Uterus (tissue), 4 donors: ENCODE measurements around the gene NT5C1A. TPM values are rescaled to one million over a fixed set of nuclear protein-coding genes. Genes with fewer than 3 reads are reported as not detected.

Experiments used
- DNase-seq, 2 donors: peaks; one replicate each; pipeline ENCODE4 v3.0.0-alpha.2; 2019 to 2020
- H3K27ac ChIP-seq, 2 donors: fragments of 200-600 bp; sonication (generic); 1 replicate in 1 of 2; 2 replicates in 1 of 2; pipeline ENCODE4 v1.5.1; 2016 to 2018
- H3K27me3 ChIP-seq, 2 donors: fragments of 200-600 bp; sonication (generic); one replicate each; pipeline ENCODE4 v1.5.1; 2018 to 2019; ENCODE audit warnings: control low read depth in 1 of 2
- H3K36me3 ChIP-seq, 2 donors: fragments of 200-600 bp; sonication (generic); one replicate each; pipeline ENCODE4 v1.5.1; 2019; ENCODE audit warnings: control low read depth in 1 of 2
- H3K4me1 ChIP-seq, 2 donors: fragments of 200-600 bp; sonication (generic); one replicate each; pipeline ENCODE4 v1.5.1; 2018 to 2019; ENCODE audit warnings: control low read depth in 1 of 2
- H3K4me3 ChIP-seq, 2 donors: fragments of 200-600 bp; sonication (generic); 1 replicate in 1 of 2; 2 replicates in 1 of 2; pipeline ENCODE4 v1.5.1; 2018 to 2019; ENCODE audit warnings: mild to moderate bottlenecking in 1 of 2
- H3K9me3 ChIP-seq, 2 donors: fragments of 200-600 bp; sonication (generic); one replicate each; pipeline ENCODE4 v1.5.1; 2019; ENCODE audit warnings: control low read depth in 1 of 2
- CTCF ChIP-seq, 4 experiments: fragments of 200-600 bp in 2 of 4; fragments of 450-650 bp in 2 of 4; sonication (generic) in 2 of 4; IDR thresholded peaks; one replicate each; pipeline ENCODE4 v1.5.1; 2016 to 2019; ENCODE audit warnings: antibody characterized with exemption in 4 of 4, mild to moderate bottlenecking in 2 of 4, moderate library complexity in 1 of 4
- POLR2A ChIP-seq, 2 donors: fragments of 450-650 bp; IDR thresholded peaks; one replicate each; pipeline ENCODE4 v1.6.1; 2016; ENCODE audit warnings: antibody characterized with exemption in 2 of 2, mild to moderate bottlenecking in 1 of 2, moderate library complexity in 1 of 2
- intact Hi-C: fragments of 100-400 bp; cut with DNase I; formaldehyde crosslinking; loops from one replicate; pipeline ENCODE4 v1.15.1; 2023; ENCODE audit warnings: low total_unique reads
- total RNA-seq, 4 donors: library from RNA; depleted of rRNA in 3 of 4; stranded (reverse); fragments of >200 nt in 3 of 4; gene quantifications; one replicate each; pipeline versions ENCODE4 v1.1.0 to v1.2.4, GENCODE V29; 2014 to 2023
- donor health status: DM: yes; HTN: yes; CAD: no.

Gene NT5C1A
- total RNA-seq, 4 donors from 2014 or later, result 1.1 to 1.8 TPM; not detected in 2

- peak in 1 of 2 donors; percentile 21 for DNase-seq
- no peaks in the 10 kb centered on the region for H3K9me3 ChIP-seq
- H3K27ac ChIP-seq, result no peak overlapping the region
- H3K4me1 ChIP-seq, result no peaks in the 10 kb centered on the region
- H3K27me3 ChIP-seq, result no peaks in the 10 kb centered on the region
- H3K4me3 ChIP-seq, result peak overlapping the region in 1 of 2 donors; percentile 21
- H3K36me3 ChIP-seq, result no peaks in the 10 kb centered on the region
- intact Hi-C loops, result no loop called here
- no peak for TF ChIP-seq POLR2A (IDR thresholded peaks at IDR 0.05)
- TF ChIP-seq CTCF (IDR thresholded peaks at IDR 0.05), result no peak
These were observed 29.1 kb upstream of the NT5C1A start for GRCh38 chr1:39701049-39701439.

- H3K36me3 ChIP-seq, result no peaks in the 10 kb centered on the region
- no peaks in the 10 kb centered on the region for H3K9me3 ChIP-seq
- TF ChIP-seq POLR2A (IDR thresholded peaks at IDR 0.05) (no peak), CTCF (IDR thresholded peaks at IDR 0.05) (no peak)
- intact Hi-C loops, result no loop called here
- H3K27me3 ChIP-seq, result no peaks in the 10 kb centered on the region
- no peaks in the 10 kb centered on the region for H3K4me1 ChIP-seq
- H3K4me3 ChIP-seq, result no peak overlapping the region
- no peak overlapping the region for H3K27ac ChIP-seq
- DNase-seq, result no peak
These were observed 28.4 kb upstream of the NT5C1A start for GRCh38 chr1:39700348-39700747.

GRCh38 chr1:39699419-39699818 is 27.5 kb upstream of the NT5C1A start:
- intact Hi-C loops, result no loop called here
- Histone ChIP-seq H3K4me3 (no peak overlapping the region), H3K27ac (no peak overlapping the region), H3K4me1 (no peaks in the 10 kb centered on the region), H3K27me3 (no peaks in the 10 kb centered on the region), H3K9me3 (no peaks in the 10 kb centered on the region), H3K36me3 (no peaks in the 10 kb centered on the region)
- DNase-seq, result no peak
- TF ChIP-seq POLR2A (IDR thresholded peaks at IDR 0.05), result no peak
- no peak for TF ChIP-seq CTCF (IDR thresholded peaks at IDR 0.05)

GRCh38 chr1:39698568-39698967 is 26.7 kb upstream of the NT5C1A start:
- H3K4me1 ChIP-seq, result no peaks in the 10 kb centered on the region
- H3K4me3 ChIP-seq, result no peak overlapping the region
- no peaks in the 10 kb centered on the region for H3K9me3 ChIP-seq
- no peak for DNase-seq
- no peak overlapping the region for H3K27ac ChIP-seq
- TF ChIP-seq POLR2A (IDR thresholded peaks at IDR 0.05) (no peak), CTCF (IDR thresholded peaks at IDR 0.05) (no peak)
- intact Hi-C loops, result no loop called here
- H3K27me3 ChIP-seq, result no peaks in the 10 kb centered on the region
- H3K36me3 ChIP-seq, result no peaks in the 10 kb centered on the region

- TF ChIP-seq POLR2A (IDR thresholded peaks at IDR 0.05) (no peak), CTCF (IDR thresholded peaks at IDR 0.05) (no peak)
- H3K27ac ChIP-seq, result no peak overlapping the region
- intact Hi-C loops, result no loop called here
- H3K9me3 ChIP-seq, result no peaks in the 10 kb centered on the region
- no peak overlapping the region for H3K4me3 ChIP-seq
- no peaks in the 10 kb centered on the region for H3K36me3 ChIP-seq
- H3K4me1 ChIP-seq, result peaks cover 0 to 13% of the 10 kb centered on the region in 2 donors
- DNase-seq, result no peak
- peaks cover 8 to 13% of the 10 kb centered on the region in 2 donors for H3K27me3 ChIP-seq
These were observed 24.5 kb upstream of the NT5C1A start for GRCh38 chr1:39696448-39696847.
